Heart left ventricle (tissue), 16 donors: ENCODE data around the gene MICU1. TPM values are rescaled to one million over a fixed set of nuclear protein-coding genes. Genes with fewer than 3 reads are reported as not detected.
A peak's percentile ranks its signal among the peaks of the same experiment; 100 is the strongest.

Source experiments
- ATAC-seq, 4 donors: fragments of 200-7000 bp; cut with Tn5 transposase; one replicate each; pipeline ENCODE4 v1.9.1; 2020 to 2022; ENCODE audit warnings: moderate library complexity in 4 of 4, mild to moderate bottlenecking in 3 of 4, moderate number of reproducible peaks in 1 of 4
- DNase-seq, 5 donors: peaks; one replicate each; pipeline ENCODE4 v3.0.0-alpha.2; 2020
- H3K27ac ChIP-seq, 12 donors: fragments of 200-600 bp; sonication (generic) in 4 of 12; one replicate each; pipeline versions ENCODE4 v1.5.0 to v1.8.0; 2016 to 2022; ENCODE audit warnings: mild to moderate bottlenecking in 2 of 12
- H3K27me3 ChIP-seq, 9 donors: fragments of 200-600 bp; sonication (generic) in 2 of 9; one replicate each; pipeline versions ENCODE4 v1.5.1 to v1.8.0; 2016 to 2022; ENCODE audit warnings: mild to moderate bottlenecking in 3 of 9
- H3K36me3 ChIP-seq, 9 donors: fragments of 200-600 bp; sonication (generic) in 2 of 9; one replicate each; pipeline versions ENCODE4 v1.5.0 to v1.8.0; 2018 to 2022; ENCODE audit warnings: mild to moderate bottlenecking in 2 of 9
- H3K4me1 ChIP-seq, 12 donors: fragments of 200-600 bp; sonication (generic) in 4 of 12; one replicate each; pipeline versions ENCODE4 v1.5.0 to v1.8.0; 2016 to 2022; ENCODE audit warnings: mild to moderate bottlenecking in 3 of 12
- H3K4me3 ChIP-seq, 12 donors: fragments of 200-600 bp; sonication (generic) in 4 of 12; one replicate each; pipeline versions ENCODE4 v1.5.0 to v1.8.0; 2017 to 2022; ENCODE audit warnings: mild to moderate bottlenecking in 9 of 12, moderate library complexity in 4 of 12
- H3K9me3 ChIP-seq, 12 donors: fragments of 200-600 bp; sonication (generic) in 4 of 12; one replicate each; pipeline versions ENCODE4 v1.5.0 to v1.8.0; 2016 to 2022; ENCODE audit warnings: mild to moderate bottlenecking in 1 of 12
- CTCF ChIP-seq, 12 donors: fragments of 200-600 bp; sonication (generic) in 4 of 12; IDR thresholded peaks; one replicate each; pipeline versions ENCODE4 v1.5.0 to v1.8.0; 2018 to 2022; ENCODE audit warnings: antibody characterized with exemption in 12 of 12, mild to moderate bottlenecking in 5 of 12
- POLR2A ChIP-seq, 2 donors: fragments of 450-650 bp; IDR thresholded peaks; one replicate each; pipeline ENCODE4 v1.6.1; 2017; ENCODE audit warnings: antibody characterized with exemption in 2 of 2, mild to moderate bottlenecking in 2 of 2, moderate library complexity in 2 of 2
- WGBS, 4 donors: extraction: QIAGEN DNeasy Blood & Tissue Kit in 2 of 4; methylation state at CpG; one replicate each; pipeline versions ENCODE4 v1.1.5 to v1.1.7; 2013 to 2018; 5-methylcytosine and 5-hydroxymethylcytosine counted together
- intact Hi-C, 10 donors: fragments of 100-400 bp; cut with DNase I; formaldehyde crosslinking; loops; one replicate each; pipeline versions ENCODE4 v1.11.1 to v1.14.2; 2022
- polyA plus RNA-seq, 2 donors: library from polyadenylated mRNA; stranded (reverse); fragments of 200-250 nt; gene quantifications; one replicate each; pipeline ENCODE4 v1.2.3, GENCODE V29; 2013
- total RNA-seq, 9 donors: library from RNA; depleted of rRNA in 2 of 9; stranded (reverse); fragments of >200 nt in 2 of 9; fragmentation: NEBNext Ultra II Directional in 3 of 9; extraction: Animal tissue kit (Norgen Biotek cat#: 25700) in 3 of 9; gene quantifications; one replicate each; pipeline versions ENCODE4 v1.1.0 to v1.2.4, GENCODE V29; 2016 to 2023
- donor health status: ischemic (EF 13 %, LVEDD 7.1; RV severe dilation, severe dysfunction).
- donor health status: healthy with polysubstance abuse.
- donor health status: DM: no; HTN: yes; CAD: no.
- donor health status: DM: no; HTN: no; CAD: no.
- donor health status: ischemic (EF 25% LVEDD 6.9; RV normal size, moderate dysfunction).
- donor health status: ischemic (EF 25% LVEDD 5.7; RV mildly dilated, moderate dysfunction).
- donor health status: healthy.
- donor health status: DM: yes; HTN: yes; CAD: no.
- donor health status: ischemic (EF 35%, LVEDD 5.7; RV mildly dilated, moderate dysfunction).
- donor health status: nonischemic (EF 11% LVEDD 7.7; RV severe dilation, severe dysfunction).
- donor health status: DM: yes; HTN: yes; CAD: no.
- donor health status: PGD.
- donor health status: ischemic (EF 29% LVEDD 5.4; RV normal size, mild dysfunction).
- donor health status: nonischemic (EF 23%, LVEDD 6.1; RV moderate dilation, normal function).

Gene MICU1
- total and polyA plus RNA-seq, 11 donors: 33.3 to 54.2 (median 43.1) TPM

GRCh38 chr10:72485701-72486100, 140.2 kb downstream of the MICU1 start:
- Histone ChIP-seq H3K9me3 (no peaks in the 10 kb centered on the region), H3K36me3 (peaks cover 0 to 10% (median 0%) of the 10 kb centered on the region in 9 donors), H3K27me3 (no peaks in the 10 kb centered on the region), H3K4me1 (peaks cover 0 to 9% (median 0%) of the 10 kb centered on the region in 12 donors), H3K27ac (no peak overlapping the region), H3K4me3 (no peak overlapping the region)
- TF ChIP-seq POLR2A (IDR thresholded peaks at IDR 0.05) (no peak), CTCF (IDR thresholded peaks at IDR 0.05) (no peak)
- ATAC-seq (no peak), DNase-seq (no peak)
- intact Hi-C loops: no loop called here
- WGBS, 4 donors: 67 to 89% (median 80%) methylated on average over 3 of the region's 3 CpGs

- no peak overlapping the region for H3K4me3 ChIP-seq
- ATAC-seq (no peak), DNase-seq (no peak)
- H3K4me1 ChIP-seq: peaks cover 0 to 9% (median 0%) of the 10 kb centered on the region in 12 donors
- H3K27ac ChIP-seq: no peak overlapping the region
- H3K36me3 ChIP-seq: peaks cover 0 to 5% (median 0%) of the 10 kb centered on the region in 9 donors
- H3K9me3 ChIP-seq: no peaks in the 10 kb centered on the region
- WGBS, 4 donors: 97 to 99% (median 98%) methylated on average over 3 of the region's 3 CpGs
- no peaks in the 10 kb centered on the region for H3K27me3 ChIP-seq
- TF ChIP-seq CTCF (IDR thresholded peaks at IDR 0.05): no peak
- no peak for TF ChIP-seq POLR2A (IDR thresholded peaks at IDR 0.05)
- intact Hi-C loops: no loop called here
These were observed 141.4 kb downstream of the MICU1 start for GRCh38 chr10:72484521-72484920.

- peaks cover 0 to 9% (median 0%) of the 10 kb centered on the region in 12 donors for H3K4me1 ChIP-seq
- 82 to 94% (median 92%) methylated on average over 3 to 6 of the region's 6 CpGs for WGBS, 4 donors
- intact Hi-C loops: no loop called here
- H3K4me3 ChIP-seq: no peak overlapping the region
- H3K27me3 ChIP-seq: no peaks in the 10 kb centered on the region
- no peak for DNase-seq
- H3K36me3 ChIP-seq: peaks cover 0 to 5% (median 0%) of the 10 kb centered on the region in 9 donors
- TF ChIP-seq POLR2A (IDR thresholded peaks at IDR 0.05): no peak
- no peak for TF ChIP-seq CTCF (IDR thresholded peaks at IDR 0.05)
- H3K27ac ChIP-seq: no peak overlapping the region
- no peaks in the 10 kb centered on the region for H3K9me3 ChIP-seq
- peak in 2 of 4 donors; percentile 26 to 31 for ATAC-seq
These were observed 142.4 kb downstream of the MICU1 start for GRCh38 chr10:72483471-72483870.

GRCh38 chr10:72480861-72481260, 145.0 kb downstream of the MICU1 start:
- ATAC-seq: no peak
- DNase-seq: no peak
- Histone ChIP-seq H3K27me3 (no peaks in the 10 kb centered on the region), H3K36me3 (peaks cover 0 to 21% (median 9%) of the 10 kb centered on the region in 9 donors), H3K9me3 (no peaks in the 10 kb centered on the region), H3K4me1 (peaks cover 0 to 9% (median 0%) of the 10 kb centered on the region in 12 donors), H3K27ac (no peak overlapping the region), H3K4me3 (no peak overlapping the region)
- intact Hi-C loops: no loop called here
- 96 to 98% (median 97%) methylated on average over 2 of the region's 2 CpGs for WGBS, 4 donors
- no peak for TF ChIP-seq CTCF (IDR thresholded peaks at IDR 0.05)
- TF ChIP-seq POLR2A (IDR thresholded peaks at IDR 0.05): no peak
